Thymus (tissue), 11 donors: Measurements from ENCODE around the gene STIMATE. TPM values are rescaled to one million over a fixed set of nuclear protein-coding genes. Genes with fewer than 3 reads are reported as not detected.

Experiments
- DNase-seq, 9 donors: peaks; one replicate each; pipeline ENCODE4 v3.0.0-alpha.2; 2013; ENCODE audit warnings: low spot score in 9 of 9, low read depth in 6 of 9, missing footprints in 1 of 9
- H3K27ac ChIP-seq, 2 donors: one replicate each; pipeline ENCODE4 v1.5.1; 2013; ENCODE audit warnings: control low read depth in 1 of 2, low read depth in 1 of 2, low read length in 1 of 2, mild to moderate bottlenecking in 1 of 2, moderate library complexity in 1 of 2
- H3K27me3 ChIP-seq, 2 donors: one replicate each; pipeline ENCODE4 v1.5.1; 2013; ENCODE audit warnings: low read length in 1 of 2; ENCODE audit not compliant: control insufficient read depth in 2 of 2, insufficient read depth in 1 of 2
- H3K36me3 ChIP-seq, 2 donors: one replicate each; pipeline ENCODE4 v1.5.1; 2013; ENCODE audit warnings: low read length in 1 of 2, mild to moderate bottlenecking in 1 of 2, moderate library complexity in 1 of 2; ENCODE audit not compliant: control insufficient read depth in 2 of 2, insufficient read depth in 2 of 2
- H3K4me1 ChIP-seq, 2 donors: one replicate each; pipeline ENCODE4 v1.5.1; 2013; ENCODE audit warnings: low read length in 2 of 2; ENCODE audit not compliant: control insufficient read depth in 2 of 2, insufficient read depth in 2 of 2
- H3K4me3 ChIP-seq, 2 donors: one replicate each; pipeline ENCODE4 v1.5.1; 2013; ENCODE audit warnings: low read length in 2 of 2, control low read depth in 1 of 2, mild to moderate bottlenecking in 1 of 2
- H3K9me3 ChIP-seq, 2 donors: one replicate each; pipeline ENCODE4 v1.5.1; 2013; ENCODE audit warnings: low read length in 1 of 2, mild to moderate bottlenecking in 1 of 2; ENCODE audit not compliant: control insufficient read depth in 2 of 2, insufficient read depth in 1 of 2
- WGBS: extraction: QIAGEN DNeasy Blood & Tissue Kit; methylation state at CpG from one replicate; pipeline ENCODE4 v1.1.7; 2013; 5-methylcytosine and 5-hydroxymethylcytosine counted together
- polyA plus RNA-seq: library from polyadenylated mRNA; stranded (reverse); fragments of 200-250 nt; gene quantifications from one replicate; pipeline ENCODE4 v1.2.3, GENCODE V29; 2013
- total RNA-seq: library from RNA; stranded (reverse); fragments of 120-200 nt; gene quantifications from one replicate; pipeline ENCODE4 v1.2.4, GENCODE V29; 2013
- donor health status: healthy.

Gene STIMATE
- total and polyA plus RNA-seq, 2 donors = 7.5 to 9.2 TPM

DNA sequence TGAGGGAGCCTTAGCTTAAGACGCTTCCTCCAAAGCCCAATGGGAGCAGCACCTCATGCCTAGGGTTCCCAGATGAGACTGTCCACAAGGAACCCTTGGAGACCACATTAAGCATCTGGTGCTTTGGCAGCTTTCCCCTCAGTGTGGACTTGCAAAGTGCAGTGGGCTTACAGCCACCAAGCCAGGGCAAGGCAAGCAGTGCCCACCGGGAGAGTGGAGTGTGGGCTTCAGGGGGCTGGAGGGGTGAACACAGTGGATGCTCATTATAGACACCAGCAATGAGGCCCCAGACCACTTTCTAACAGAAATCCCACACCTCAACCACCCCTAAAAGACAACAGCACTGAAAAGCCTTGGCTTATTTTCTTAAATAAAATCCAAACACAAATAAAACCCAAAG is 53.5 kb downstream of the STIMATE start:
- Histone ChIP-seq H3K27me3 (no peaks in the 10 kb centered on the region), H3K36me3 (peaks cover 44 to 58% of the 10 kb centered on the region in 2 donors), H3K4me1 (peaks cover 17 to 99% of the 10 kb centered on the region in 2 donors), H3K27ac (peak overlapping the region in 1 of 2 donors; percentile 92), H3K4me3 (no peak overlapping the region), H3K9me3 (peaks cover 0 to 5% of the 10 kb centered on the region in 2 donors)
- no peak for DNase-seq
- 98% methylated on average over 2 of the region's 2 CpGs for WGBS

DNA sequence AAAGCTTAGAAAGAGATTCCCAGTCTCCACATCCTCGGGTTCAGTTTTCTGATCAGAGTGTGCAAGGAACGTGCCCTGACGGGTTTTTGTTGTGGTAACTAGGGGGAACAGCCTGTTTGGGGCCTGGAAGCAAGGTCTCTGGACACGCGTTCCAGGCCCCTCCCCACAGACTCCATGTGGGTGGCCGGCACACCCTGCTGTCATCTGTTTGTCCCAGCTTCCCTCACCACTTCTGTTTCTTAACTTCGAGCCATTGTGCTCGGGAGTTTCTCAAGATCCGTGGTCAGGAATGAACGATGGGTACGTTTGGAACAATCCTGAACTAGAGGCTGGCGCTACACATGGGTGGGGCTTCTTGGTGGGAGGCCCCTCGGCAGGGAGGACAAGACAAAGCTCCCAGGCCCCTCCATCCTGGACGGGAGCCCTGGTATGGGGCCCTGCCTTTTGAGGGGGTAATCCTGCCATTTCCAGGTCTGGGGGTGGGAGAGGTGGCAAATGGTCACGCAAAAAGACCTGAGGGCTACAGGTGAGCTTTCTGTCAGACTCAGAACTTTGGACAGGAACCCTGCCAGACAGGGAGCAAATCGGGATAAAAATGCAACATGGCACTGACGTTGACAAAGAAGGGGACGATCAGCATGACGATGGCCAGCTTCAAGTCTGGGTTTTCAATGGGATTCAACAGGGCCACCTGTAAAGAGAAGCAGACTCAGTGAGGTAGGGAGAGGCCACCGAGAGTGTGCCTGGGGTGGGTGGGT is 54.1 kb downstream of the STIMATE start:
- Histone ChIP-seq H3K4me3 (no peak overlapping the region), H3K27ac (no peak overlapping the region), H3K9me3 (peaks cover 0 to 5% of the 10 kb centered on the region in 2 donors), H3K36me3 (peaks cover 42 to 52% of the 10 kb centered on the region in 2 donors), H3K4me1 (peaks cover 20 to 99% of the 10 kb centered on the region in 2 donors), H3K27me3 (no peaks in the 10 kb centered on the region)
- 94% methylated on average over 20 of the region's 20 CpGs for WGBS
- DNase-seq = no peak

DNA sequence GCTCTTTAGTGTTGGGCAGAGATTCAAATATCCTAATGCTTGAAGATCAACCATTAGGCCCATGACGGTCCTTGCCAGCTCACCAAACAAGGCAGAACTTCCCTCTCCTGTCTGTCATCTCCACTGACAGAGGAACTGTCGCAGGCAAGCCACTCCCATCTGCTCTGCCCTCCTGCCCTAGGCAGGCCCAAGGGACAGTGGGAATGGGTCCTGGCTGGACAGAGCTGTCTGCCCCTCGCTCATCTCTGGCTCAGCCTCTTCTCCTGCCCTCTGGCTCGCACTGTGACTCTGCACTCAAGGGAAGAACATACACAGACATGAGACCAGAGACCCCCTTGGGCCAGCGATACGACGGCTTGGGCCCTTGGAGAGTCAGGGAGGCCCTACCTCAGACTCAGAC is 54.9 kb downstream of the STIMATE start:
- DNase-seq = no peak
- 90% methylated on average over 7 of the region's 7 CpGs for WGBS
- H3K4me1 ChIP-seq = peaks cover 28 to 99% of the 10 kb centered on the region in 2 donors

DNA sequence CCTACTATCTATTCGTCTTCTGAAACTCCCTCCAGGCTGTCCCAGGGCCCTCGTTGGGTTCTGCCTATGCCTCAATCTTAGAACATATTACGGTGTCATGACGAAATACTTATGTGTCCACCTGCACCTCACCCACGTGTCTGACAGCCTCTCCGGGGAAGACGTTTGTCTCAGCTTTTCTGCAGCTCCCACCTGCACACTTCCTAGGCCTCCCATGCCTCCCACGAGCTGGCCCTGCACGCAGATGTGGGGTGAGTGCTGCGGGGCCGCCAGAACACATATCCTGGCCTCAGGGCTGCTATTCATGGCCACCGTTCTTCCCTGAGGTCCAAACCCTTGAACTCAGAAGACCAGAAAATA is 55.4 kb downstream of the STIMATE start:
- Histone ChIP-seq H3K36me3 (peaks cover 45 to 46% of the 10 kb centered on the region in 2 donors), H3K4me1 (peaks cover 29 to 99% of the 10 kb centered on the region in 2 donors), H3K9me3 (peaks cover 0 to 2% of the 10 kb centered on the region in 2 donors), H3K27ac (peak overlapping the region in 1 of 2 donors; percentile 82), H3K27me3 (no peaks in the 10 kb centered on the region), H3K4me3 (no peak overlapping the region)
- peak in 1 of 9 donors; percentile 39 for DNase-seq
- WGBS = 57% methylated on average over 12 of the region's 12 CpGs

More for the DNA sequence above, 54.9 kb downstream of the STIMATE start:
- Histone ChIP-seq H3K9me3 (peaks cover 0 to 2% of the 10 kb centered on the region in 2 donors), H3K4me3 (no peak overlapping the region), H3K27me3 (no peaks in the 10 kb centered on the region), H3K36me3 (peaks cover 42 to 45% of the 10 kb centered on the region in 2 donors), H3K27ac (peak overlapping the region in 1 of 2 donors; percentile 82)

DNA sequence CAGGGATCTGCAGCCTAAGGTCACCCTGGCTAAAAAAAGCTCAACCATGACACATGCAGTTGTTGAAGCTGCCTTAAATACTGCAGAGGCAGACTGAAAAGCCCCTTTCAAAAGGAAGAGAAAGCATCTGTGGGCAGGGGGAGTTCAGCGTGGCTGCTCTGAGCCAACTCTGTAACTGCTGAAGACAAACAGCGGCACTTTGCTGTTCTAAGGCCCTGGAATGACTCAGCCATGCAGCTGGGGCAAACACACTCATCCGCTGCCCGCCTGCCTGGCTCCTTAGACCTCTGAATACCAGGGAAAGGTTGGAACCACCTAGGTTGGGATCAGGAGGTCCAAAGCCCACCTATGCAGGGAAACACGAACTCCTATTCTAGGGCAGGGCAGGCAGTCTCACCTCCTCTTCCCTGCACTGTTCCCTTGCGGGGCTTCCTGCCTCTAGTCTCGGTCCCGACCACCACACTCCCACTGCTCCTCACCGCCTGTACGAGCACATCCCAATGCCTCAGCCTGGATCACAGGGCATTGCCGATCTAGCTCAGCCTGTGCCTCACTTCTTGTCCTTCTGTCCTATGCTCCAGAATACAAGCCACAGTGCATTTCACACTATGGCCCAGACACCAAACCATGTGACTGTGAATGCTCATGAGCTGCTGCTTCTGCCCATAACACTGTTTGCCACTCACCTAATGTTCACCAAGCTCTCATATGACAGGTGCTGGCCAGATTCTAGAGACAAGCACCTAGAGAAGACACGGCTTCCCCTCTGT is 56.0 kb downstream of the STIMATE start:
- Histone ChIP-seq H3K36me3 (peaks cover 47 to 48% of the 10 kb centered on the region in 2 donors), H3K27ac (peak overlapping the region in 1 of 2 donors; percentile 82), H3K4me3 (no peak overlapping the region), H3K4me1 (peaks cover 27 to 99% of the 10 kb centered on the region in 2 donors), H3K9me3 (peaks cover 0 to 2% of the 10 kb centered on the region in 2 donors), H3K27me3 (no peaks in the 10 kb centered on the region)
- no peak for DNase-seq
- 93% methylated on average over 12 of the region's 12 CpGs for WGBS

DNA sequence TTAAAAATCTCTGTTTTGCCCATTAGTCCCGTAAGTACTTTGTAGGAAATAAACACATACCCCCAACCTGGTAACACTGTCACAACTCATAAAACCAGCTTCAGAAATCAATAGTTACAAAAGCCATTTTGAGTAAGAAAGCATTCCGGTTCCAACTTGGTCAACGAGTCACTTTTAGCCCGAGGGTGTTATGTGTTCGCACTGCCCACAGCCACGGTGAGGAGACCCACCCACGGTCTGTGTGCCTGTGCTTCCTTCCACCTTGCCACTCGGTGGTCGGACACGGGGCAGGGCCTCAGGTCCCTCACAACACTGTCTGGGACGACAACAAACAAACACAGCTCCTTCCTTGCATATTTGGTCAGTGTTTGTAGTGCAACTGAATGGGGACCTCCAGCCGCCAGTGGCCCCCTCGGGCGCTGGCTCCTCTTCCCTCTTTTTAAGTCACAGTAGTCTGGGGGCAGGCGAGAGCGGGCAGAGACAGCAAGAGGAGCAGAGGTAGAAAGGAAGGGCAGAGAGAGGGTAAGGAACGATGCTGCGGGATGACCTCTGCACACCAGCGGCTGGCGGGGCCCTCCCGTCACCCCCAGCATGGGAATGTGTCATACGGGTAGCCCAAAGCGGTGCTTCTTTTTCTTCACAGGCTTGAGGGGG is 57.3 kb downstream of the STIMATE start:
- H3K27ac ChIP-seq = no peak overlapping the region
- DNase-seq = no peak
- peaks cover 0 to 2% of the 10 kb centered on the region in 2 donors for H3K9me3 ChIP-seq
- 94% methylated on average over 23 of the region's 23 CpGs for WGBS
- H3K36me3 ChIP-seq = peaks cover 54 to 62% of the 10 kb centered on the region in 2 donors
- H3K27me3 ChIP-seq = no peaks in the 10 kb centered on the region
- no peak overlapping the region for H3K4me3 ChIP-seq
- peaks cover 23 to 99% of the 10 kb centered on the region in 2 donors for H3K4me1 ChIP-seq

DNA sequence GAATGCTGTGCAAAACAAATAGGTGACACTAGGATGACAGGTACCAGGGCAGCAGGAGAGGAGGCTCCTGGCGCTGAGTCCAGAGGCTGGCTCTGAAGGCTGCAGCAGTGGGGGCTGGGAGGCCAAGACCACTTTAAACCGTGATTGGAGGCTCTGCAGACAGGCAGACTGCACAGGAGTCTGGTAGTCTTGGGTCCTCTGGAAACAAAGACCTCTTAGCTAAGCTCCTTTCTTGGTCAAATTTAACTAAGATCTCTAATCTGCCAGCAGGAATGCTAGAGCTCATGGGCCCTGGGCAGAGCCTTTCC is 58.1 kb downstream of the STIMATE start:
- Histone ChIP-seq H3K27ac (peak overlapping the region in 1 of 2 donors; percentile 42), H3K36me3 (peaks cover 51 to 64% of the 10 kb centered on the region in 2 donors), H3K27me3 (no peaks in the 10 kb centered on the region), H3K4me1 (peaks cover 23 to 99% of the 10 kb centered on the region in 2 donors), H3K9me3 (peaks cover 0 to 2% of the 10 kb centered on the region in 2 donors), H3K4me3 (no peak overlapping the region)
- WGBS = 94% methylated on average over 2 of the region's 2 CpGs
- DNase-seq = no peak

DNA sequence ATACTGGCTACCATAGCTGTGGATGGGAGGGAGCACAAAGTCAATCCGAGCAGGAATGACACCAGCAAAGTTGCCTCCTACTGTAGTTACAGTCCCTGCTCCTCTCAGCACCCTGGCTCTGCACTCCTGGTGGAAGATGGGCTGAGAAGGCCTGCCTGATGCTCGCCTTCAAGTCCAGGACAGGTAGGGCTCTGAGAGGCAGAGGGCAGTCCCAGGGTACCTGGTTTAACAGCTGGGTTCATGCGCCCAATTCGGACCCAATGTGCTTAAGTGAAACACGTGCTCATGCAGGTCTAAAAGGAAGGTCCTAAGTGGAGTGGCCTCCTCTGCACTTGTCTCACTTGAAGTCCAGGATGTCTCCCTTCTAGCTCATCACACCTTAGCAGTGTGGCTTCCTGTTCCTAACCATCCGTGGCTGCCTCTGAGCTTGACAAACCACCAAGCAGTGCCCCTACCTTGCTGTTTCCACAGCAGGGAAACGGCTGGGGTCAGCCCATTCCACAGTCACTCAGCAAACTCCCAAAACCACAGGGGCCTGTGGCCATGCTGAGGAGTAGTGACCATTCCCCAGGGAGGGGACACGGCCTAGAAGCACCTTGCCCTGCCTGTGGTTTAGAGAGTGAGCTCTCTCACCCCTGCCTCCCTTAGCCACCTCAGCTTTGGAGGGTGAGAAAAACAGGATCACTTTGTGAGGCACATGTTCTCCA is 58.6 kb downstream of the STIMATE start:
- Histone ChIP-seq H3K27ac (peak overlapping the region in 1 of 2 donors; percentile 42), H3K27me3 (no peaks in the 10 kb centered on the region), H3K9me3 (peaks cover 0 to 2% of the 10 kb centered on the region in 2 donors), H3K4me3 (no peak overlapping the region), H3K36me3 (peaks cover 55 to 61% of the 10 kb centered on the region in 2 donors), H3K4me1 (peaks cover 21 to 99% of the 10 kb centered on the region in 2 donors)
- peak in 1 of 9 donors; percentile 32 for DNase-seq
- 65% methylated on average over 8 of the region's 8 CpGs for WGBS
